ENCODE results near the gene RIMBP2.

The RIMBP2 gene

DNA sequence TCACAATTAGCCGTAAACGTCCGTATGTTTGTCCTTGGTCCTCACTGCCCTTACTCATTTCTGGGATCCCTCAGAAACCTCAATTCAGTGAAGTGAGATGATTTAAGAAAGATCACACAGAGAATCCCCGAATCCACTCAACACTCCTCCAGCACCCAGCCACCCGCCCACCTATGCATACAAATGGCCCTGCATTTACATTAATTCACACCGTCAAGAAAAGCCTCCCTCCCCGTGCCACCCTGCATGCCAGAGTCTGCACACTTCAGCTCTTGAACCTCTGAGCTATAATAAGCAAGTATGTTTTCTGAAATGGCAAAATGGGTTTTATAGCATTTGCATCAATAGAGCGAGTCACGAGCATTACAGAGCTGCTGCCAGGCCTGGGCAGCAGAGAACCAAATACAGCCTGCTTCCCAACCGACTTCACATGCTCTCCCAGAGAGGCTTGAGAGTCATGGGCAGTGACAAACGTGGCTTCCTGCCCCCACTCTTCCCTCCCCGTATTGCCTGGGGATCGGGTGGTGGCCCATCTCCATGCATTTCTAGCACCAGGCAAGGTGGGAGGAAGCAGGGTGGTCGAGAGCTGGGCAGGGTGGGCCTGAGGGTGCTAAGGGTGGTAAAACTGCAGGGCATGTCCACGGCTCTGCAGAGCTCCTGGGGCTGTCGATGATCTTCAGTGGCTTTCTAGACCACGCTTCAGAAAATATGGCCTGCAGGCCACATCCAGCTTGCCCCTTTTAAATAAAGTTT, 177.6 kb downstream of the RIMBP2 start:
- DNase-seq (ENCODE audit: low read depth, low spot score), result no peak

GRCh38 chr12:130537655-130538054, 178.4 kb downstream of the RIMBP2 start:
- DNase-seq (ENCODE audit: low read depth, low spot score), result no peak

GRCh38 chr12:130537051-130537450, 179.0 kb downstream of the RIMBP2 start:
- no peak for DNase-seq (ENCODE audit: low read depth, low spot score)

GRCh38 chr12:130530429-130530828, 185.7 kb downstream of the RIMBP2 start:
- no peak for DNase-seq (ENCODE audit: low read depth, low spot score)

- DNase-seq (ENCODE audit: low read depth, low spot score), result no peak
Observed at GRCh38 chr12:130529781-130530180, 186.3 kb downstream of the RIMBP2 start.

DNA sequence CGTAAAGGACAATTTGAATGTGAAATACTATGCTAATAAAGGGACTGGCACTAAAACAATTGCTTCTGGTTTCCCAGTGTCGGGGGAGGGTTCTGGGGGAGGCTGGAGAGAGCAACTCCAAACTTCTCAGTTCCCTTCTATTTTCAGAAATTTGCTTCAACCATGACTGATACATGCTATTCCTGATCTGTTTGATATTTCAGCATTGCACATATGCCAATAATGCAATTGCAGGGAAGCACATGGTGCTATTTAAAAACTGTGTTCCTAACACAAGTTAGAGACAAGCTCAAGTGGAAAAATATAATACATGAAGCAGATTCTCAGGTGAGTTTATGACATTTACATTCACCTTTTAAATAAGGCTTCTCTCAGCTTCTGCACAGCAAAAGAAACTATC, 188.9 kb downstream of the RIMBP2 start:
- DNase-seq (ENCODE audit: low read depth, low spot score), result no peak

GRCh38 chr12:130526813-130527212, 189.3 kb downstream of the RIMBP2 start:
- no peak for DNase-seq (ENCODE audit: low read depth, low spot score)

GRCh38 chr12:130525384-130526172, 190.5 kb downstream of the RIMBP2 start:
- no peak for DNase-seq (ENCODE audit: low read depth, low spot score)

DNA sequence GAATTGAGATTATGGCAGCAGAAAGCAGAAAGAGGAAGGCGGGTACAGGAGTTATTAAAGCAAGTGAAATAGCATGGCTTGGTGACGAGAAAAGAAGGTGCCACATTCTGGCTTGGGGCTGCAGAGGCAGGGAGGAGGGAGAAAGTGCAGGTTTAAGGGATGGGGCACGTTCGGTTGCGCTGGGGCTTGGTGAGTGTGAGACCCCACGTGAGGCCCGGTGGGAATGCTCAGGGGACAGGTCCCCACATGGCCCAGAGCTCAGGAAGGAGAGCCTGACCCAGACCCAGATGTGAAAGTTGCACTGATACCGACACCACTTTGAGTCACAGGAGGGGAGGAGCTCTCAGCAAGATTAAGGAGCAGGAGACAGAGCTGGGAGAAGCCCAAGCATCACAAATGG, 191.3 kb downstream of the RIMBP2 start:
- DNase-seq (ENCODE audit: low read depth, low spot score), result no peak

DNA sequence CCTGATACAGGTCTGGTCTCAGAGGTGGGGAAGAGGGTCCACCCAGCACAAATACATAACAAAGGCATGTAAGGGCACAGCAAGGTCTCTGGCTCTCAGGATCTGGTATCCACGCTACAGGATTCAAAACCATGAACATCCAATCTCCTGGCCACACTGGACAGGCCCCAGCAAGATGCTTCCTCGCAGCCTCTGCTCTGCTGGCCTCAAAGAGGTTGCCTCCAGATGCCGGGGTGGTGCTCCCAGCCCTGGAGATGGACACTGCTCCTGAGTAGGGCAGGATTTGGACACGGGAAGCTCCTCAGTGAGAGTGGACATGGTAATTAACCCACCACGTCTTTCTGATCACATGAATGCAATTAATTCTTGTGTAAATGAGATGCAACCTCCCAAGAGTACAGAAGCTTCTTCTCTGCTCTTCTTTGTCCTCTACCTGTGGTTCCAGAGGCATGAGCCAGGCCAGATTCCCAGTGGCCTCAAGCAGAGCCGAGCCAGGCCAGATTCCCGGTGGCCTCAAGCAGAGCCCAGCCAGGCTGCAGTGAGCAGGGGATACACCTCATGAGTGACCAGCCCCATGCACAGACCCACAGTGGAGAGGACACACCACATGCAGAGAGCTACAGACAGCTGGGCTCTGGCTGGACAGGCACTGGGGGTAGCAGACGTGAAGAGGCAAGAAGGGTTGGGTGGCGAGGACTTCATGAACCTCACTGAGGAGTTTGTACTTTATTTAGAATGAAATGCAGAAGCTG, 192.1 kb downstream of the RIMBP2 start:
- no peak for DNase-seq (ENCODE audit: low read depth, low spot score)

DNA sequence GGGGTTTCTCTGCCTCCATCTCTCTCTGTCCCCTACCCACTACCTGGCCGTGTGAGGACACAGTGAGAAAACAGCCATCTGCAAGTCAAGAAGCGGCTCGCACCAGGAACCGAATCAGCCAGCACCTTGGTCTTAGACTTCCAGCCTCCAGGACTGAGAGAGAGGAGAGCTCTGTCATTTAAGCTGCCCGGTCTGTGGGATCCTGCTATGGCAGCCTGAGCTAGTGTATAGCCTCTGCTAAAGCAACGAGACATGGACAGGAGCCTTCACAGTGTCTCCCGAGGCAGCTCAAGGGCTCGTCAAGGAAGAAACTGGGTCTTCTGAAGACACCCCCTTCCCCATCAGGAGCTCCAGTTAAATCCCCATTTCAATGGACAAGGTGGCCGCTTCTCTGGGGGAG, 192.9 kb downstream of the RIMBP2 start:
- DNase-seq (ENCODE audit: low read depth, low spot score), result no peak

DNA sequence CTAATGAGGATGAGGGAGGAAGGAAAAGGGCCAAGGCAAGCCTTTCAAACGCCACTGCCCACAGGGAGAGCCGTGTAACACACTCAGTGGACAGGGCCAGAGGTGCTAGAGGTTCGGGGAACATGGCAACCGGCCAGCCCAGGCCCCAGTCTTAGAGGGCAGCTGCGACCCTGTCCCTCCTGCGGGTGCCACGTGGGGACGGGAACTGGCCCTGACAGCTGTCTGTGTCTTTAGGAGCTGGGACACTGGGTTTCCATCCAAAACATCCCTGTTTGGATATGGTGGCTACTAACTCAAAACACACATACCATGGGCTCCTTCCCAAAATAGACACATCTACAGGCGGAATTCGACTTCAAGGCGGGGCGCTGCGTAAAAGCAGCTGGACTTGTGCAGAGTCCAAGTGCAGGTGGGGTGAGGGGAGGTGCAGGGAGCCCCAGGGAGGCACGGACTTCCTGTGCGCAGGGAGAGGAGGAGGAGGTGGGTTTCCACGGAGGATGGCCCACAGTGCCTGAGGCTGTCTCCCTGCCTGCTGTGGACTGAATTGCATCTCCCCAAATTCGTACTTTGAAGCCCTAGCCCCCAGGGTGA, 193.8 kb downstream of the RIMBP2 start:
- no peak for DNase-seq (ENCODE audit: low read depth, low spot score)

DNA sequence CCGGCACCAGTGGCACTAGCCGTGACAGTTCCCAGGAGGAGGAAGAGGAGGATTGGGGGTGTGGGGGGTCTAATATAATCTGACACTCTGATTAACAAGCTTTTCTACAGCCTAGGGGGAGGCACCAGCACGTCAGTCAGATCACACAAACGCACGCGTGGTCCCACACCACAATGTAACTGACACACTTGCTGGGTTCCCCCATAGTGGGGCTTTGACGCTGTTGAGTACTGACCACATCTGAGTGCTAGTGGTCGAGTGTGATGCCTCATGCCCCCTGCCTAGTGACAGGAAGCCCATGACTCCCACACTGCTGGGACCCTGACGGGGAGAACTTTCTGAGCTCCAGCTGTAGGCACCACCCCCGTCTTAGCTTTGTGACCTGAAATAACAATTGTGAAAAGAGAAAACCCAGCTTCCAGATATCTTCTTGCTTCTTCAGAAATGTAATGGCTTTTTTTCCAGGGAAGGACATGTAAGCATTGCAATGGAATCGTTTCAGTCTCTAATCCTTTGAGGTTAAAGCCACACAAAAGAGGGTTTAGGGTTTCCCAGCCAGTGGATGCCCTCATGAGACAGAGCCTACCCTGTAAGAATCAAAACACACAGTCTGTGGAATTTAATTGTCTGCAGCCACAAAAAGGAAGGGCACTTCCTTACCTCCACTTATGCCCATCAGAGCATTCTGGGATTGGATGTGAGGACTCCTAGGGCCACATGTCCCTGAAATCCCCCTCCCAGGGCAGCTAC, 194.5 kb downstream of the RIMBP2 start:
- DNase-seq (ENCODE audit: low read depth, low spot score), result no peak

- no peak for DNase-seq (ENCODE audit: low read depth, low spot score)
Observed at GRCh38 chr12:130520784-130521183, 195.3 kb downstream of the RIMBP2 start.

DNA sequence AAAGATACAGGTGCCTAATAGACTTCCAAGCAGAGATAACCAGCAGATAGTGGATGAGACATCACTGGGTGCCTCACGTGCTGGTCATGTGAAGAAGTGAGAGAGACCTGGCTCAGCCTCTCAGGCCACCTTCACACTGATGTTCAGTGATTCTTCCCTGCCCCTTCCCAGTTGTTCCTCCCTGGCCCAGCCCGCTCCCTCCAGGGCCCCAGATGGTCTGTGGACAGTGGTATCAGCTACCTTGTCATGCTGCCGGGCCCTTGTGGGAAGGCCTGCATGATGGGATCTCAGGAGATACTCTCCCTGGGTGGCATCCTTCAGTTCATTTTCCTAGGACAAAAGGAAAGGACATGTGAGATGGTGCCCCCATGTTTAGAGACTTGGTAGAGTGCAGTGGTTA, 198.5 kb downstream of the RIMBP2 start:
- DNase-seq (ENCODE audit: low read depth, low spot score), result no peak

DNA sequence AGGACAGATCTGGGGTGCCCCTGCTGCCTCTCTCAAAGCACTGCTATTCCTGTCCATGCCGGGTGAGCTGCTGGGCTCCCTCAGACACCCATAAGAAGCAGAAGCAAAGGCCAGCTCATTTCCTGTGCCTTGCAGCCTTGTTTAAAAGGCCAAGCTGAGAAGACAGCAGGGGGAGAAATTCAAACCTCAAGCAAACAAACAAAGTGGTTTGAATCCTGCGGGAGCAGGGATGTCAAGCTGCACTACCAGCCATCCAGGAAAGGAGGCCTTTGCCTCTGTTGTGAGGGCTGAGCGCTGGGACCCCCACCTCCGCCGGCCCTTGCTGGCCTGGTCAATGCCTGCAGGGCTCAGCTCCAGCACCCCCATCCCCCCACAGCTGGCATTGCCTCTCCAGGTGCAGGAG, 201.9 kb downstream of the RIMBP2 start:
- no peak for DNase-seq (ENCODE audit: low read depth, low spot score)

- DNase-seq (ENCODE audit: low read depth, low spot score), result no peak
Observed at GRCh38 chr12:130513556-130513955, 202.5 kb downstream of the RIMBP2 start.

DNA sequence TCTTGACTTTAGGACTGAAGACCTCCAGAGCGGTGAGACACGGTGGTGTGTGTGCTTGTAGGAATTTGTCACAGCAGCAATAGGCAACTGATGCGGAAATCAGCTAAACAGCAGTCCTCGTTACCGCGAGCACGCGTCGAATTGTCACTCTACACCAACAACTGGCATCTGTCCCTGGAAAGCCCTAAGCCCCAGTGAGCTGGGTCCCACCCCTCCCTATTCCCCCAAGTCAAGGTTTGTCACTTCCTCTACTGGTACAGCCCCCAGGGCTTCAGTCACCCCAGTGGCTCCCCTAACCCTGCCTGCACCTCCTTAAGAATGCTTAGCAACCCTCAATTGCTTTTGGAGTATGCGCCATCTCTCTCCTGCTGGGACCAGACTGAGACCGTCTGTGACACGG, 204.8 kb downstream of the RIMBP2 start:
- no peak for DNase-seq (ENCODE audit: low read depth, low spot score)

- DNase-seq (ENCODE audit: low read depth, low spot score), result no peak
Observed at GRCh38 chr12:130509454-130509853, 206.6 kb downstream of the RIMBP2 start.

GRCh38 chr12:130508847-130509246, 207.3 kb downstream of the RIMBP2 start:
- no peak for DNase-seq (ENCODE audit: low read depth, low spot score)

- DNase-seq (ENCODE audit: low read depth, low spot score), result no peak
Observed at GRCh38 chr12:130508318-130508717, 207.8 kb downstream of the RIMBP2 start.

Data from activated naive CD8-positive, alpha-beta T cell treated with anti-CD3 and anti-CD28 coated beads, Interleukin-2, amount 50 U/mL, for 16 hours (primary cell).